ENCODE results near the gene PNMA6A.

DNA sequence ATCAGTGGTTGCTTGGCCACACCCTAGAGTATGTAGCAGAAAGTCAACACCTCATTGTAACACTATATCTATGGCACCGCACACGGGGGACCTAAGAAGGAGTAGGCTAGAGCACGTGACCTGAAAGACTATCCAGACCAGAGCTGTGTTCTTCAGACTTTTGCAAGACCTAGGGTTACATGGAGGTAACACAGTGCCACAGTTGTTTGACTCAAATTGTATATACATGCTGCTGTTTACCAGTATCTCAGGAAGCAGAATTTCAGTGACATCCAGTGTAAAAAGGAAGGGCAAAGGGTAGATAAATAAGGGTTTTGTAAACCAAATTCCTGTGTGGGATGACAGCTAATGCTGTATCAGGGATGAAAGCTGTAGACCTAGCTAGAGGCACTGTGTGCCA is 30.2 kb downstream of the PNMA6A start:
- TF ChIP-seq JUN (IDR thresholded peaks at IDR 0.05; ENCODE audit: borderline replicate concordance, insufficient read depth, insufficient read length, low read depth) (no peak), EZH2 (IDR thresholded peaks at IDR 0.05; ENCODE audit: borderline replicate concordance, low read depth, low read length, severe bottlenecking) (no peak), CTCF (IDR thresholded peaks at IDR 0.05; ENCODE audit: extremely low read depth in 1 of 2, insufficient read depth in 1 of 2, low read depth in 1 of 2, low read length in 2 of 2) (no peak), POLR2A (IDR thresholded peaks at IDR 0.05; ENCODE audit: low read depth, low read length) (no peak), MAX (IDR thresholded peaks at IDR 0.05; ENCODE audit: insufficient read depth, insufficient read length) (no peak), FOS (IDR thresholded peaks at IDR 0.05; ENCODE audit: borderline replicate concordance, insufficient read depth, low read length) (no peak), GATA2 (IDR thresholded peaks at IDR 0.05; ENCODE audit: insufficient read depth, insufficient read length, low read depth, low read length) (no peak), MYC (IDR thresholded peaks at IDR 0.05; ENCODE audit: low read depth, low read length) (no peak), POLR2AphosphoS5 (IDR thresholded peaks at IDR 0.05; ENCODE audit: insufficient read depth, low read depth, low read length) (no peak)
